ENCODE results near the gene CCDC183.
"Not testable (repeated sequence)": the region's sequence is repeated elsewhere in the genome, so short reads cannot be mapped to it uniquely, and the experiment has no call there.

The CCDC183 gene

GRCh38 chr9:136796238-136796774 is at the start of gene CCDC183:
Gene CCDC183, plus strand, starts transcription at chr9:136796338. Its CDS starts 60 bp downstream, at chr9:136796398.
- no peak for FAIRE-seq

- no peak for FAIRE-seq
These were observed 49.5 kb upstream of the CCDC183 start for GRCh38 chr9:136746621-136747020.

- FAIRE-seq = no peak
These were observed 48.7 kb upstream of the CCDC183 start for GRCh38 chr9:136747161-136748060.

GRCh38 chr9:136748201-136748600 is 47.9 kb upstream of the CCDC183 start, which contains the start of gene LCN6:
Gene LCN6, minus strand, starts transcription at chr9:136748525. Its CDS starts 42 bp downstream, at chr9:136748483.
- FAIRE-seq = no peak

GRCh38 chr9:136748666-136749611 is 47.2 kb upstream of the CCDC183 start:
- no peak for FAIRE-seq

GRCh38 chr9:136750526-136750925 is 45.6 kb upstream of the CCDC183 start:
- FAIRE-seq = no peak

GRCh38 chr9:136751244-136751643 is 44.9 kb upstream of the CCDC183 start:
- FAIRE-seq = no peak

- no peak for FAIRE-seq
These were observed 44.3 kb upstream of the CCDC183 start for GRCh38 chr9:136751814-136752213.

- no peak for FAIRE-seq
These were observed 42.6 kb upstream of the CCDC183 start for GRCh38 chr9:136753371-136754058.

- no peak for FAIRE-seq
These were observed 42.0 kb upstream of the CCDC183 start for GRCh38 chr9:136754059-136754572.

- FAIRE-seq = no peak
These were observed 41.4 kb upstream of the CCDC183 start for GRCh38 chr9:136754626-136755301.

- not testable (repeated sequence) for FAIRE-seq
These were observed 40.6 kb upstream of the CCDC183 start for GRCh38 chr9:136755302-136756133.

GRCh38 chr9:136756134-136756438 is 40.1 kb upstream of the CCDC183 start:
- no peak for FAIRE-seq

- no peak for FAIRE-seq
These were observed 39.3 kb upstream of the CCDC183 start for GRCh38 chr9:136756836-136757235.

- FAIRE-seq = no peak
These were observed 38.8 kb upstream of the CCDC183 start for GRCh38 chr9:136757328-136757727.

- FAIRE-seq = no peak
These were observed 38.4 kb upstream of the CCDC183 start for GRCh38 chr9:136757751-136758140.

GRCh38 chr9:136759001-136759400 is 37.1 kb upstream of the CCDC183 start:
- FAIRE-seq = no peak

GRCh38 chr9:136759436-136760325 is 36.5 kb upstream of the CCDC183 start:
- FAIRE-seq = no peak

GRCh38 chr9:136760424-136760823 is 35.7 kb upstream of the CCDC183 start:
- FAIRE-seq = no peak
